ENCODE measurements around the gene CNKSR3.
A peak's percentile ranks its signal among the peaks of the same experiment; 100 is the strongest.

Gene CNKSR3

DNA sequence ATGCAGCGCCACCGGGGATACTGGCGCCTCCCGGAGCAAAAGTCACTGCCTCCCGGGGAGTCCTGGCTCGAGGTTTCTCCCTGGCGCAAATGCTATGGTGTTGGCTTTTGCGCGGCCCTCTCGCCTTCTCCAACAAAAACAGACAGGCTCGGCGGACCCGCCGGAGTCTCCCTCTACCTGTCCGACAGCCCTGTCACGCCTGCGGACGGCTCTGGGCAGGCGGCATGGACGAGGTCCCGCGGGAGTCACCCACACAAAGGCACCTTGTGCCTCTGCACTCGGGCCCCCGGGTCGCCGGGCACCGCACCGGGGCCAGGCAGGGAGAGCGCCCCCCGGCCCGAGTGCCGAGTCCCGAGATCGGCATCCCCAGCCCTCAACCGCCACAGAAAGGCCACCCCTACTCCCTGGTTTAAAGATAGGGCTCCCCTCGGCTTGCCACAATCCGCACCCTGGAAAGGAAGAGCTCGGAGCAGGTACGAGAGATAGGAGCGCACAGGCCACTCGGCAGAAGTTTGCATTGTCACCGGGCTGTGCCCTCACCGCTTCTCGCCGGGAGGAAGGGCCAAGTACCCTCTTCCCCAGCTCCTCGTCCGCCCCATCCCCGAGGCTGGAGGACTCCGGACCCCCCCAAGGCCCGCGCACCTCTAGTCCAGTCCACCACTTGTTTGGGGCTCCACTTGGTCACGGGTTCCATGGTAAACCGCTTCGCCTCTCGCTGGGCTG, 903 bp downstream of the CNKSR3 start:
- TF ChIP-seq, protein P1, sequence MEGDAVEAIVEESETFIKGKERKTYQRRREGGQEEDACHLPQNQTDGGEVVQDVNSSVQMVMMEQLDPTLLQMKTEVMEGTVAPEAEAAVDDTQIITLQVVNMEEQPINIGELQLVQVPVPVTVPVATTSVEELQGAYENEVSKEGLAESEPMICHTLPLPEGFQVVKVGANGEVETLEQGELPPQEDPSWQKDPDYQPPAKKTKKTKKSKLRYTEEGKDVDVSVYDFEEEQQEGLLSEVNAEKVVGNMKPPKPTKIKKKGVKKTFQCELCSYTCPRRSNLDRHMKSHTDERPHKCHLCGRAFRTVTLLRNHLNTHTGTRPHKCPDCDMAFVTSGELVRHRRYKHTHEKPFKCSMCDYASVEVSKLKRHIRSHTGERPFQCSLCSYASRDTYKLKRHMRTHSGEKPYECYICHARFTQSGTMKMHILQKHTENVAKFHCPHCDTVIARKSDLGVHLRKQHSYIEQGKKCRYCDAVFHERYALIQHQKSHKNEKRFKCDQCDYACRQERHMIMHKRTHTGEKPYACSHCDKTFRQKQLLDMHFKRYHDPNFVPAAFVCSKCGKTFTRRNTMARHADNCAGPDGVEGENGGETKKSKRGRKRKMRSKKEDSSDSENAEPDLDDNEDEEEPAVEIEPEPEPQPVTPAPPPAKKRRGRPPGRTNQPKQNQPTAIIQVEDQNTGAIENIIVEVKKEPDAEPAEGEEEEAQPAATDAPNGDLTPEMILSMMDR (IDR thresholded peaks at IDR 0.05; ENCODE audit: low read depth, low read length) = no peak
- peak overlapping the region; percentile 71 to 91 for H3K4me3 ChIP-seq (replicated peaks in 1 of 2; ENCODE audit: low read depth in 2 of 2, low read length in 2 of 2)
- DNase-seq (ENCODE audit: low read depth in 2 of 2) = peak; percentile 42 to 46

DNA sequence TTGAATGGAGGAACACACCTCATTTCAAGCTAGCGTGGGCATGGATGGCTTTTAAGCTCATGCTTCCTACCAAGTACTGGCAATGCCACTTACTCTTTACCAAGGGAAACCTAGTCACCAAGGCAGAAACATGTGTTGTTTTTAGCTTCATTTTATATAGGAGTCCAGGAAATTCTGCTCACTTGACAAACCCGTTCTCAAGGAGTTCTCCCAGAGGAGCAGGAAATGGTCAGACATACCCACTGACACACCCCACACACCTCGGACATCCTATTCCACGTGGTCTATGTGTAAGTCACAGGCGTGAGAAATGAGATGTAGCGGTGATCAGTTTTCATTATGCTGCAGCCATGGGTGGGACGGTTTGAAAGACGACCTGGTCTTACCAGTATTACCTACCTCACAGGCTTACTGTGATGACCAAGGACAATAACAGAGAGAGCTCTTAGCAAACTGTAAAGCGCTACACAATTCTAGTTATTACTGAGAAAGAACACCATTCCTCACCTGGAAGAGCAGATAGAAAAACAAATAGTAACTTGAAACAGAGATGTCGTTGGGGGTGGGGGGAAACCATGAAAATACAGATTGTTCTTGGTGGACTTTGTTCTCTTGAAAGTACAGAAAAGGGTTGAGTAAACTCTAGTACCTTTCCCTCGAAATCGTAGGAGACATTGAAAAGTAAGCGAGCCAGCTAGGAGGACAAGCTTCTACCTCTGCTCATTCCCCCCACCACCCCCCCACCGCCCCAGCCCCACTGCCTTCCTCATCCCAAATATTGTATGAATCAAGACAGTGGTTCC, 1.7 kb downstream of the CNKSR3 start:
- H3K4me3 ChIP-seq (replicated peaks in 1 of 2; ENCODE audit: low read depth in 2 of 2, low read length in 2 of 2) = peak overlapping the region; percentile 71 to 91
- TF ChIP-seq, protein P1 (IDR thresholded peaks at IDR 0.05; ENCODE audit: low read depth, low read length) = no peak
- no peak for DNase-seq (ENCODE audit: low read depth in 2 of 2)

DNA sequence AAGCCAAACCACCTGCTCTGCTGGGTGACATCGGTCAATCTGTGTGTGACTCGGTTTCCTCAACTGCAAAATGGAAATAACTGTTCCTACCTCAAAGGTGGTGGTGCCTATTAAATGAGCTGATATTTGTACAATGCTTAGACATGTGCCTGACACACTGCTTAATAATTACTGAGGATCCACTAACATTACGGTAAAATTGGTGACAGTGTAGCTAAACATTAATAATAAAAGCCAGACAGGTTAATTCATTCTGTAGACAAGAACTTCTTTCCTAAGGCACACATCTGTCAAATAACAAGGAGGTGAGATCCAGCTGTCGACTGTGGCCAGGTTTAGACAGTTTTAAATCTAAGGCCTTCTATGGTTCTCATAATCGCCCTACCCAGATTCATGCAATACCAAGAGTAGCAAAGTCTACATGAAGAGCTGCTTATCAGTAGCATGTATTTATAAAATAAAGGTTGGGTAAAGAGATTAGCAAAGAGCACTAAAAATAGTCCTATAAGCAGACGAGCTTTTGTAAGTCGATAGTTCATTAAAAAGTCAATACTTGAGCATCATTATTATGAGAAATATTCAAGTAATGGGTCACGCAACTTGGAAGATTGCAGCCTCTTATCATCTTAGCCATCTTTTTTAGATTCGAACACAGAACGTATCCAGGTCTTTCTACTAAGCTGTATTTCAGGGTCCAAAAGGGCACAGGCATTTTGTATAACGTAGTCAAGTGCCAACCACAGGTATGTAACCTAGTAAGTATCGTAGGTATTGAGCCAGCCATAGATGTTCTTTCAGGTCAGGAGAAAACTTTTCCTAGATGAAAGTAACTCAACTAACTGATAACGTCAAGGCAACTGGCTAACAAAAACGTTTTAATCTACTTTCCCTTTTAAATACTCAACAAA, 3.2 kb downstream of the CNKSR3 start:
- no peak overlapping the region for H3K4me3 ChIP-seq (replicated peaks in 1 of 2; ENCODE audit: low read depth in 2 of 2, low read length in 2 of 2)
- TF ChIP-seq, protein P1 (IDR thresholded peaks at IDR 0.05; ENCODE audit: low read depth, low read length) = no peak
- no peak for DNase-seq (ENCODE audit: low read depth in 2 of 2)

DNA sequence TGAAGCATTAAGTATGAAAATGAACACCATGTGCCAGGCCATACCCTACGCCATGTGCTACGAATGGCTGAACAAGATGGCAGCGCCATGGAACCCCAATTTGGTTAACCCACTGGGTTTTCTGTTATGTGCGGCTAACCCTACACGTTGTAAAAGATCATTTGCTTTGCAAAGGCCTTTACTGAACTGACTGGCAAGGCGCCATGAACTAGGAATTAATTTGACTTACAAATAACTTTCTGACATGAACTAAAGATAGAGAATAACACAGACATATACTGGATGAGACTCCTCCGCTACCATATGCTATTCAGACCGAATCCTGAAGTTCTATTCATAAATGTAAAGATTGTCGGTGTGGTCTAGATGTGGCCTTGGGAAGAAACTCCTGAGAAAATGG, 3.9 kb downstream of the CNKSR3 start:
- no peak for DNase-seq (ENCODE audit: low read depth in 2 of 2)
- TF ChIP-seq, protein P1 (IDR thresholded peaks at IDR 0.05; ENCODE audit: low read depth, low read length) = no peak
- no peak overlapping the region for H3K4me3 ChIP-seq (replicated peaks in 1 of 2; ENCODE audit: low read depth in 2 of 2, low read length in 2 of 2)

DNA sequence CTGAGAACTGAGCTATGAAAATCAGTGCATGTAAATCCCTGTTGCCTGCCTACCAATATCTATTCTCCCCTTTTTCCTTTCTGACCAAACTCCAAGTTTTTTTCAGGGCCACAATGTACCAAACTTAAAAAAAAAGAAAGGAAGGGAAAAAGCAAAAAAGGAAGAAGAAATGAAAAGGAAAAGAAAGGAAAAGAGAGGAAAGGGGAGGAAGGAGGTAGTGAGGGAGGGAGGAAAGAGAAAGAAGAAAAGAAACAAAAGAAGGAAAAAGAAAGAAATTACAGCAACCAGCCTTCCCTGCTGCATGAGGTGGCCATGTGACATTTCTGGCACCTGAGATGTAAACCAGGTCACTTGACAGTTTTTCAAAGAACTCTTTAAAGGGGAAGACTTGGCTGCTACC, 4.4 kb downstream of the CNKSR3 start:
- TF ChIP-seq, protein P1 (IDR thresholded peaks at IDR 0.05; ENCODE audit: low read depth, low read length) = no peak
- no peak for DNase-seq (ENCODE audit: low read depth in 2 of 2)
- no peak overlapping the region for H3K4me3 ChIP-seq (replicated peaks in 1 of 2; ENCODE audit: low read depth in 2 of 2, low read length in 2 of 2)

DNA sequence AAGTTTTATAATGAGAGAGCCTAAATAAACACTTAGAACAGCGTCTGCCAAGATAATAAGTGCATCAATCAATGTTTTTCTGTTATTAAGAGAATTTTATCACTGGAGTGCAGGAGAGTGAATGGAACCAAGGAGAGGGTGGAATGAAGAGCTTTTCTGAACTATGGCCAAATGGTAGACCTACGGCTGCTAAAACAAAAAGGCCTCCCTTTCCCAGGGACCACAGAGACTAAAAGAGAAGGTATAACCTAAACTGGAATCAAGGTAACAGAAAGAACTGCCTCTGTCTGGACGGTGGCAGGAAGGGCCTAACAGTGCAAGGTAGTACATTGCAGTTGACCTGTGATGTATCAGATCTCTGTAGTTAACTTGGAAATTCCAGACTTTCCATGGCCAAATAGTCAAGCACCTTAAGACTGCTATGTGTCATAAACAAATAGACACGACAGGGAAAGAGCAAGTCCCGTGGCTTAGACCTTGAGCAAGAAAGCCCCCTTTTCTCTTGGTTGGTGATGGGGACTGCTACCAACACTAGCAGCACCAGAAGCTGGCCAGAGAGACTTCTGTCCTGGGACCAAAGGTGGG, 5.5 kb downstream of the CNKSR3 start:
- TF ChIP-seq, protein P1 (IDR thresholded peaks at IDR 0.05; ENCODE audit: low read depth, low read length) = no peak
- no peak for DNase-seq (ENCODE audit: low read depth in 2 of 2)
- H3K4me3 ChIP-seq (replicated peaks in 1 of 2; ENCODE audit: low read depth in 2 of 2, low read length in 2 of 2) = no peak overlapping the region
